HG03196 (cell line): ENCODE measurements around the gene MED14.
"Not testable (repeated sequence)": the region's sequence is repeated elsewhere in the genome, so short reads cannot be mapped to it uniquely, and the experiment has no call there.

Experiments
- ATAC-seq: cut with Tn5 transposase; IDR thresholded peaks from one replicate; pipeline ENCODE4 v1.9.1; 2021; ENCODE audit not compliant: unreplicated experiment

Gene MED14

DNA sequence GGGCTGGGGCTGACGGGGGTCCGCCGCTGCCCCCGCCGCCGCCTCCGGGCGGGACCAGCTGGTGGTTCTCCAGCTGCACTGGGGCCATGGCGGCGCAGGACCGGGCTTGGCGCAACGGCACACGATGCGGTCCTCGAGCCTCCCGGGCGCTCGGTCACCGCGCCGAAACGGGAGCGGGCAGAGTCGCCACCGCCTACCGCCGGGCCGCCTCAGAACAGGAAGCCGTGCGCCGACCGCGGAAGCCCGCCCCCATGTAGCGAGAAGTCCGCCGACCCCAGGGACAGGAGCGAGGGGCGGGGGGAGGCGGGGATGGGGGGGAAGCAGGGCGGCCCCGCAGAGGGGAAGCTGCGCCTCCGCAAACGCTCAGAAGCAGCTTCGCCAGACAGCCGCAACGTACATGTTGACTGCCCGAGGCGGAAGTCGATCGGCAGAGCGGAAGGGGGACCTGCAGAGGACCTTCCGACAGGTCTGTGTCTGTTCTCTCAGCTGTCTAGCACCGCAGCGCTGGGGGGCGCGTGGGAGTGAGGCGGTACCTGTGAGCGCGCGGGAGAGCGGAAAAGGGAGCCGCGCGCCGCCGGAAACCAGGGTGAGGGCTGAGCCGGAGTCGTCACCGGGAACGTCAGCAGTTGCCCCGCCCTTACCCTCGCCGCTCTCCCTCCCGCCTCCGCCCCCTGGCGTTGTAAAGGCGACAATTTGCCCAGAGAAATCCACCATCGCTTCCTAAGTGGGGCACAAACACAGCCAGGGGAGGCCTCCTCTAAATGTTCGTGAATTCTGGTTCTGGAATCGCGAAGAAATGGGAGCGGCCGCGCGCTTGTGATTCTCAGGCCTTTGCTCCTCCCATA is at the start of gene MED14:
Gene MED14 (minus strand): TSS at position 218 of the 845 bp plus-strand sequence. CDS start 130 bp downstream, at position 88.
- peak; percentile 82 for ATAC-seq

DNA sequence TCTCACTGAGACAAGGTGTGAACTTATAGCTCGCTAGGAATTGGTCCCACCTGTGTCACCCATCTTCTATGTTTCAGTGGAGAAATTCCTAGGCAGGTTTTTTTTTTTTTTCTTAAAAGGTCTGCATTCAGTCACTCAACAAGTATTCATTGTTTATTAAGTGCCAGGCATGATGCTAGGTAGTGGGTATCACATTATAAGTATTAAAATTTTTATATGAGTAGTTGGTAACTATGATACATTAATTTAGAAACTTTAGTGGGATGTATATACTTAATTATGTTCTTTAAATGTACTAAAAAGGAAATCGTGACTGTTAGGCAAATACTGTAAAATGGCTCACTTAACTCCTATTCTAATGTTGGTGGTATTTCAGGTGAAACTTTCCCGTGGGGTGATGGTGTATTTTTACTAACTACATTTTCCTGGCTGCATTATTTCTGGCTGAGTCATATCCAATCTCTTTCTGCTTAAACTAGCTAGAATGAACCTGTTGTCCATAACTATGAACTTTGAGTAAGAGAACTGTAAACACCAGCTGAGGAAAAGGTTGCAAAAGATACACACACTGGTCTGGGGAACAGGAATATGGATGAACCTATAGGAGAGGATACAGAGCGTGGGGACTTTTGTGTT is 49.3 kb upstream of the MED14 start:
- ATAC-seq, result no peak

DNA sequence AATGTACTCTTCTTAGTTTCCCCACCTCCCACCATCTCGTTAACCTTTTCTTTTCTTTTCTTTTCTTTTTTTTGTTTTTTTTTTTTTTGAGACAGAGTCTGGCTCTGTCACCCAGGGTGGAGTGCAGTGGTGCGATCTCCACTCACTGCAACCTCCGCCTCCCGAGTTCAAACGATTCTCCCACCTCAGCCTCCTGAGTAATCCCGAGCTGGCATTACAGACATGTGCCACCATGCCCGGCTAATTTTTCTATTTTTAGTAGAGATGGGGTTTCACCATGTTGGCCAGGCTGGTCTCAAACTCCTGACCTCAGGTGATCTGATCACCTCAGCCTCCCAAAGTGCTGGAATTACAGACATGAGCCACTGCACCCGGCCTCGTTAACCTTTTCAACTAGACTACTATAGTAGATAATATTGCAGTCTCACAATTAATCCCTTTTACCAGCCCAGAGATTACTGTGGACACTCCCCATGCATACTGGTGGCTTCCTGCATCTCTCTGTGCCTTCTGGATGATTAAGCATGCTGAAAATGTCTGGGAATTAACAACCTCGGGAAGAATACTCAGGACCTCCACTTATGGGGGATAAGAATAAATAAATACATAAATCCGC is 47.4 kb upstream of the MED14 start:
- not testable (repeated sequence) for ATAC-seq

DNA sequence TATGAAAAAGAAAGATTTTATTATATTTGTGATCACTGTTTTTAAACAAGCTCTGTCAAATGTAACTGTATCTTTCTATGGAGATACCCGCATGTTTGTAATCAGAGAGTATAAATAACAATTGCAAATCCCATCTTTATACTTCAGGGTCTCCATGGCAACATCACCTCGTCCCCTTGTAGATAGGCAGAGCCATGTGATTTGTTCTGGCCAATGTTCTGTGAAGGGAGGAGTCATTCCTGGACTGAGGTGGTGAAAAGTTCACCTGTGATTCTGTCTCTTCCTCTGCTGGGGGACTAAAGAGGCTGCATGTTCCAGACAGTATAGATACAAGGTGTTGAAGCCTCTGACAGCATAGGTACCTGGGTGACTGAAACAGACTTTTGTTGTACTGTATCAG is 45.6 kb upstream of the MED14 start:
- no peak for ATAC-seq

DNA sequence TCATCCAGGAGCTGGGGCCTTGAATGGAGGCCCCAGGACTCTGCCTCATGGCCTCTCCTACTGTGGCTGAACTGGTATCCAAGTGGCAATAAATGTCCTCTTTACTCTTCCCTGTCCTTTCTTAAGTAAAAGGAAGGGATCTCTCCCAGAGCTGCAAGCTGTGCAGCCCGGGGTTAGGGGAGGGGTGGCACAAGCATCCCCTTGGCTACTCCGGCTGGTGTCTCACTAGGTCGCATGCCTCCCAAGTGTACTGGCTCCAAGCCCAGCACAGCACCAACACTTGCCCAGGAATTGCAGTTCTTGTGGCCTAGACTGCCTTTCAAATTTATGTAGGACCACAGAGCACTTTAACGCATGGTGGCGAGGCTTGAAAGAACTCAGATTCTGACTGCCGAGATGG is 44.7 kb upstream of the MED14 start:
- ATAC-seq, result no peak

DNA sequence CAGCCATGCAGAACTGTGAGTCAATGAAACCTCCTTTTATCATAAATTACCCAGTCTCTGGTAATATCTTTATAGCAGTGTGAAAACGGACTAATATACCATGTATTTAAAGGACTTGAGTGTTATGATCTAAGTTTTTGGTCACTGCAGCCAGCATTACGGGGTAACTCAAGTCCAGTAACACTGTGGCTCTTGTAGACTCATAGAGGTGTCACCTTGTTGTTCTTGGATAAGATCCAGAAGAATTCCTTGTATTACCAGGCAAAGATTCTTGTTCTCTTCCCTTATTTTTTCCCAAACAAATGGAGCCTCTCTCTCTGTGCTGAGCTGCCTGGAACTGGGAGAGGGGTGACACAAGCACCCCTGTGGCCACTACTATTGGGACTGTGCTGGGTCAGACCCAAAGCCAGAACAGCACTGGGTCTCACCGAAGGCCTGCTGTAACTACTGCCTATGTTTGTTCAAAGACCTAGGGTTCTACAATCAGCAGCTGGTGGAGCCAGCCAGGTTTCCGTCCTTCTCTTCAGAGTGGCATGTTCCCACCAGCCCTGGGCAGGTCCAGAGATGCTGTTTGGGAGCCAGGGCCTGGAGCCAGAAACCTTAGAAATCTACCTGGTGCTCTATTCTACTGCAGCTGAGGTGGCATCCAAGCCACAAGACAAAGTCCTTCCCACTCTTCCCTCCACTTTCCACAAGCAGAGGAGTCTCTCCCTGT is 43.7 kb upstream of the MED14 start:
- ATAC-seq, result no peak

DNA sequence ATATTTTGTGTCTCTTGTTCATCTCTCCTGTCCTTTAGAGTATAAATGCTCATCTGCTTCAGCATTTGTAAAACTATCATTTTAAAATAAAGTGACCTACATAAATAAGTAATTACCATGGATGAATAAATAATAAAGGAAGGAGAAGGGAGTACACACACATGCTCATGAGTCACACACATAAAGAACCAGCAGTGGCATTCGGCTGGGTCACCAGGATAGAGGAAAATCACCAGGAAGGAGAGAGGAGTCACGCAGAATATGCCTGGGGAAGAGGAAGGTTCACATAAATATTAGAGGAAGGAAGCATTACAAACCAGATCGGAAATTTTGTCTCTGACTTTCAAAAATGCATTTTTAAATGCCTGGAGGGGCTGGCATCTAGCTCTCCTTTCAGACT is 38.5 kb upstream of the MED14 start:
- no peak for ATAC-seq

DNA sequence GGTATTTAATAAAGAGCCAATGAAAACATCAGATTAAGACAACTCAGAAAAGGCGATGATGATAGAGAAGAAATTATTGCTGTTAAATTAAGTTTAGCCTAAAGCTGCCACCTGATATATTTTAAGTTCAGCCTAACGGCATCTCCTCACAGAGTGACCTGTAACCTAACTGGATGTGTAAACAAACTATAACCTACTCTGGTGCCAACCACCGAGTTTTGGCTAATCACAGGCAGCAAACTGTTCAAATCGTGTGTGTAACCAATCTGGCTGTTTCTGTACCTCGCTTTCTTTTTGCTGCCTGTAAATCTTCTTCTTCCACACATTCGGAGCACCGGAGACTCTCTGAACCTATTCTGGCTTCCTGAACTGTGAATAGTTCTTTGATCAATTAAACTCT is 37.8 kb upstream of the MED14 start:
- ATAC-seq, result no peak

DNA sequence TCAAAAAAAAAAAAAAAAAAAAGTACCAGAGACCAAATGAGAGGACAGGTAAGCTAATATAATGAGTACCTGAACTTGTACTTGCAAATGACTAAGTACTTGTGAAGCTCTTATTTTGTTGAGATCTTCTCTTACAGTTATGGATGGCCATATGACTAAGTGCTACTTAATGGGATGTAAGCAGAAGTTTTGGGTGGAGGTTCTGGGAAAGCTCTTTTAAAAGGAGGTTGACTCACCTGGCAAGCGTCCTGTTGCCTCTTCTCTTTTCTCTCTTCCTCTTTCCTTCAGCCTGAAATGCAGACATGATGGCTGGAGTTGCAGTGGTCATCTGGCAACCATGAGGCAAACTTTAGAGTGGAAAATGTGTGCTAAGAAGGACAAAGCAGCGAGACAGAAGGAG is 36.9 kb upstream of the MED14 start:
- ATAC-seq, result no peak

DNA sequence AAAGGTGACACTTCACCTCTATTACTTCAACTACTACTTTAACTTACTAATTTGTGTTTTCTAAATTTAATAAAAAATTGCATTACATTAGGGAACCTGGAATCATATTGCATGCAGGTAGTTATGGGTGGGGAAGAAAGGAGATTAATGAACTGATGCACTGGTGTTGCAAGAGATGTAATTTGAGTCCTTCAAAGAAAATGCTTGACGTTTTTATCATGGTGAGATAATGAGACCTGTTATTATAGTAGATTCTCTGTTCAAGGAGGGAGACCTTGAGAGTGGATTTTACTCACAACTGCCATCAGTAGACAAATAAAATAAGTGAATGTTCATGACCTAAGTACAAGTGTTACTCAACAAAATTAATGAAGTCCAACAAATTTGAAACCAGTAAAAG is 26.4 kb upstream of the MED14 start:
- ATAC-seq, result no peak

DNA sequence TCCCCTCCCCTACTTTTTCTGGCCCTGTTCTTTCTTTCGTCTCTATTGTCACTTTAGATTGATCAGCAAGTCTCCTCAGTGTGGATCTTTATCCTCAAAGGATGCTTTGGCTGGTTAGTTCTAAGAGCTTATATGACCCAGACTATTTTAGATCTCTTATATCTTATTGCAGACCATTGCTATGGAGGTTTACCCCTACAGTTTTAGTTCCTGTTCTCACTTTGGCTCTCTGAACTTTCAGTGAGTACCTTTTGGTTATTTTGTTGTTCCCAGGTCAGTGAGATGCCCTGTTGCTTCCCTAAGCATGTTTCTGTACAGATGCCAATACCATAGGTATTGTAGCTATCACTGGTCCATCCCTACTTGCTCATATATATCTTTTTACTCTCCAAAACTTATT is 24.0 kb upstream of the MED14 start:
- ATAC-seq, result no peak

DNA sequence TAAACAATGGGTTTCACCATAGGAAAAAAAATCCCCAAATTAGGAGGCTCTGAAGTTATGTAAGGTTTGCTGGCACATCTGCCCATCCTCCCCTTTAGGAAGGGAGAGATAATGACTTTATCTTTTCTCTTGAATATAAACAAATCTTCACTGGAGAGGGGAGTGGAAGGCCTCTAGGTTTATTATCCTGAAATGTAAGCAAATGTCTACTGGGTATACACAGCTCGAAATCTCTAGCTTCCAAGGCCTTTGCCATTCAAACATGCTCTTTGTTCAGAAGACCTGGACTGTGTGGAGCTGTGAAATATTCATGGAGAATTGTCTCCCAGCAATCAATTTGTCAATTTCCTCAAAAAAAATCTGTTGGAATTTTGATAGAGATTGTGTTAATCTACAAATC is 21.7 kb upstream of the MED14 start:
- no peak for ATAC-seq

DNA sequence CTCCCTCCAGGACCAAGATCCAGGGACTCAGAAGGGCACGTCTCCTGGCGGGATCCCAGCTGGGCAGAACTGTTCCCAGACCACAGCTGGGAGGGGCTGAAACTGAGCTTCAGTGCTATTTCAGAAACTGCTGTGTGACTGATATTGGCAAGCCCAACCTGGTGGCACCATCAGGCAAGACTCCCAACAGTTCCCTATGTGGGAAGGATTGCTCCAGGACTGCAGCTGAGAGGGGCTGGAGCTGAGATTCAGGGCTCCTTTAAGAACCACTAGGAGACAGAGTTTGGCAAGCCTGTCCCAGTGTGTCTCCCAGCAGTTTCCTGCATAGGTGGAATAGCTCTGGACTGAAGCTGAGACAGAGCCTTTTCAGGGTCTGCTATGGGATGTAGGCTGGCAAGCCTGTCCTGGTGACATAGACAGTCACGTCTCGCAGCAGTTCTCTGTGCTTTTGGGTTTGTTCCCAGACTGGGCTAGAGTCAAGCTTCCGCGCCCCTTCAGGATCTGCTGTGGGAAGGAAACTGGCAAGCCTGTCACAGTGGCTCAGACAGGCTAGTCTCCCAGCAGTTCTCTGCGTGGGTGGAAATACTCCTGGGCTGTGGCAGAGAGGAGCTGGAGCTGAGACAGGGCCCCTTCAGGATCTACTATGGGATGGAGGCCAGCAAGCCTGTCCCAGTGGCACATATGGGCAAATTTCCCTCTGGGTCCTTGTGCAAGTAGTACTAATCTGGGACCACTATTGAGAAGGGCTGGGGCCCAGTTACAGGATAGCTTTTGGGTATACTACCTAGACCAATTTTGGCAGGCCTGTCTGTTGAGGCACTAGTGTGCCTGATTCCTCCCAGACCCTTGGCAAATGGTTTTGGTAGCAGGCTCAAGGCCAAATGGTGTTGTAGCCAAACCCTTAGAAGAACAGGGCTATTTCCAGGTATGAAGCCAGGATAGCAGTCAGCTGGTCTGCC is 20.2 kb upstream of the MED14 start:
- no peak for ATAC-seq

DNA sequence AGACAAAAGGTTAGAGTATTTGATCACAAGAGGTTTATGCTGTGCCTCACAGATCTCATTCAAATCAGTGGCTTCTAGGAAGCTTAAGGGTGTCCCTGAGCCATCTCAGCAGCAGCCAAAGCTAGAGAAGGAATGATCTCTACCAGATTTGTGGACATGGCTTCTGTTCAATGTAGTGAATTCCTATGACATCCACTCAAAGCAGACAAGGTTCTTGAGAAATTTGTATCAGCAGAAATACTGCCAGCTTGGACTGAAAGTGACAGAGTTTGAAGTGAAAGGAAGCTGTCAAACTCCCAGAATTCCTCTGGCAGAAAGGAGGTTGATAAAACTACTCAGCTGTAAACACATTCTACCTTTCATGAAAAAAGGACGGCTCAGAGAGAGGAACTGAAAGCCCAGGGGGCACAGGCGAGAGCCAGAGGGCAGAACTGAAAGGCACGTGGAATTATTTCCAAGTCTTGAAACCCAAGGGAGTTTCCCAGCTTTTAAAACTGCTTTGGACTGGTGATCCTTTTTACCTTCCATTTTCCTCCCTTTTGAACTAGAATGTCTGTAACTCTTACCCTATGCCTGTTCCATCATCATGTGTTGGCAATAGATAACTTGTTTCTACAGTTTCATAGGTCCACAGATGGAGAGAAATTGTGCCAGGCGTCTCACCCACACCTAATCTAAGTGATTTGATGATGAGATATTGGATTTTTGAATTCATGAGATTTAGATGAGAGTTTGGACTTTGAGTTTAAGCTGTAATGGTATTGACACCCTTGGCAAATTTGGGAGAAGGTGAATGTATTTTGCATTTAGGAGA is 14.5 kb upstream of the MED14 start:
- peak; percentile 72 for ATAC-seq

DNA sequence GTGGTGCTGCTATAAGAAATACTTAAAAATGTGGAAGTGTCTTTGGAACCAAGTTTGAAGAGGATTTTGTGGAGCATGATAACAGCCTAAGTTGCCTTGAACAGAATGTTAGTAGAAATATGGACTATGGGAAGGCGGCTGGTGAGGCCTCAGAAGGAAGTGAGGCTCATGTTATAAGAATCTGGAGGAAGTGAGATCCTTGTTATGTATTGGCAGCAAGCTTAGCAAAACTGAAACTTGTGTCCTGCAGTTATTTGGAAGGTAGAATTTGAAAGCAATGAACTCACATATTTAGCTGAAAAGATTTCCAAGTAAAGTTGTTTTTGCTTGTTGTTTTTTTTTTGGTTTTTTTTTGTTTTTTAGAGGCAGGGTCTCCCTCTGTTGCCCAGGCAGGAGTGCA is 13.6 kb upstream of the MED14 start:
- no peak for ATAC-seq

DNA sequence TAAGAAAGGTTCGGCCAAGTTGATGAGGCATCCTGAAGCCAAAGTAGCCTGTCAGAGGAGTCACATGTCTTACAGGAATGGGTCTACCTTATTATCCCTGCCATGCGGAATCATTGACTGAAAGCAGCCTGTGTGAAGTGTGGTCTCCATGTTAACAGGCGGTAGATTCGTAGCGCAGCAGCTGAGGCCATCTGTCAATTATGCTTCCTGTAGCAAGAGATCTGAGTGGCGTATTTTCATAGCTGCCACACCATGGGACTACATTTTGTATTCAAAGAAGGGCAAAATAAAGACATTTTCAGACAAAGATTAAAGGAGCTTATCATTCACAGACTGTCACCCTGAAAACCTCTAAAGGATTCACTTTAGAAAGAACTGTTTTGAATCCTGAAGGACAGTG is 11.2 kb upstream of the MED14 start:
- no peak for ATAC-seq

DNA sequence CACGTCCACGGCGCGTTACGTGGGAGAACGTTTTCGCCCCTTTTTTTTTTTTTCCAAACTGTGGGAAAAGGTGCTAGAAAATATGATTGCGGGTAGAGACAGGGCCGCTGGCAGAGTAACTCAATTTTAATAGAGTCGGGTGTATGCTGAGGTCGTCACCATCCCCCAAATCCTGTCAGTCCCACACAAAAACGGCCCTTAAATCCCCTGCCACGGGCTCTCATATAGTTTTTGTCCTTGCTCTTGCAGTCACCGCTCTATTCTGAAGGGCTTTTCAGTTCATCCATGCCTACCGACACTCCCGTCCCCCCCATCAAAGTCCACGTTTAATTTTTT is 796 bp upstream of the MED14 start:
- no peak for ATAC-seq

DNA sequence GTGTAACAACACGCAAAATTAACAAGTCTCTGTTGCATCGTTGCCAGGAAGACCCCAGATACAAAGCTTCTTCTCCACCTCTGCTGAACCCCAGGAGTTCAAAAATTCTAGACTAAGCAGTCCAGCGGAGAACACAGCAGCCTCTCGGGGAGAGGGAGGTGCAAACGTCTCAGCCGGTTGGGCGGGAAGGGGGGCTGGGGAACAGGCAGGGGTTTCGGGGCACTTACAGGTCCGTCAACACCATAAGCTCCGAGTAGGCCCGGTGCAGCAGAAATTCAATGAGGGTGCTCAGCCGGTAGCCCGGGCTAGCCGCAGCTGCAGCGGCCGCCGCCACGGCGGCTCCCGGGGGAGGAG is 394 bp downstream of the MED14 start:
- no peak for ATAC-seq

DNA sequence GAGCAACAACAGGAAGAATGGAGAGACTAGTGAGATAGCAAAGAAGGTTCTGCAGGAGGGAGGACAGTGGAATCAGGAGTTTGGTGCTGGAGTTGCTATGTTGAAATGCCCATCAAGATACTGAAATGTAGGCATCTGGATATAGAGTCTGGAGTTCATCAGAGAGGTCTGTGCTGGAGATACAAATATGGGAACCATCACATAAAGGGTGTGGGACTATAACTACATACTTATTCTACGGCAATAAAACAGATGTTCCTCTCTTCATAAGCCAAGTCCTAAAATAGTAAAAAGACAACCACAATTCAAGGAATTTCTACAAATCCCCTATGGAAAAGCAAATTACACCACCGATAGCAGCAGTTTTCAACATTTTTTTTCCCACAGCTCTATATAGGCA is 1.6 kb downstream of the MED14 start:
- ATAC-seq, result no peak

DNA sequence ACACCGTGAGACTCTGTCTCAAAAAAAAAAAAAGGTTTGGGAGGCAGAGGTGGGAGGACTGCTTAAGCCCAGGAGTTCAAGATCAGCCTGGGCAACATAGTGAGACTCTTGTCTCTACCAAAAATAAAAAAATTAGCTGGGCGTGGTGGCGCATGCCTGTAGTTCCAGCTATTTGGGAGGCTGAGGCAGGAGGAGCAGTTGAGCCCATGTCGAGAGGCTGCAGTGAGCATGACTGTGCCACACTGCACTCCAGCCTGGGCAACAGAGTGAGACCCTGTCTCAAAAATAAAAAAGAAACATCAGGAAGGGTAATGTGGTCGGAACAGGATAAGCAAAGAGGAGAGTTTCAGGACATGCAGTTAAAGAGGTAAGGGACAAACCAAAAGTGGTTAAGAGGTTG is 2.8 kb downstream of the MED14 start:
- ATAC-seq, result not testable (repeated sequence)
